Ascending aorta (tissue), 2 donors: ENCODE results near the gene RIMS4. TPM values are rescaled to one million over a fixed set of nuclear protein-coding genes. Genes with fewer than 3 reads are reported as not detected.

Experiments
- DNase-seq, 2 donors: peaks; one replicate each; pipeline ENCODE4 v3.0.0-alpha.2; 2019; ENCODE audit warnings: low spot score in 2 of 2
- H3K27ac ChIP-seq, 2 donors: fragments of 200-600 bp; sonication (generic); one replicate each; pipeline ENCODE4 v1.5.1; 2016 to 2017; ENCODE audit warnings: mild to moderate bottlenecking in 1 of 2
- H3K27me3 ChIP-seq: fragments of 200-600 bp; sonication (generic); one replicate; pipeline ENCODE4 v1.5.1; 2017
- H3K36me3 ChIP-seq, 2 donors: fragments of 200-600 bp; sonication (generic); one replicate each; pipeline ENCODE4 v1.5.1; 2016
- H3K4me1 ChIP-seq, 2 donors: fragments of 200-600 bp; sonication (generic); one replicate each; pipeline ENCODE4 v1.5.1; 2016 to 2017; ENCODE audit warnings: mild to moderate bottlenecking in 1 of 2
- H3K4me3 ChIP-seq, 2 donors: fragments of 200-600 bp; sonication (generic); one replicate each; pipeline ENCODE4 v1.5.1; 2016 to 2017; ENCODE audit warnings: mild to moderate bottlenecking in 1 of 2
- H3K9me3 ChIP-seq, 2 donors: fragments of 200-600 bp; sonication (generic); one replicate each; pipeline ENCODE4 v1.5.1; 2016
- CTCF ChIP-seq, 3 experiments: fragments of 200-600 bp in 2 of 3; fragments of 450-650 bp in 1 of 3; sonication (generic) in 2 of 3; IDR thresholded peaks; one replicate each; pipeline ENCODE4 v1.5.1; 2016 to 2019; ENCODE audit warnings: antibody characterized with exemption in 3 of 3, mild to moderate bottlenecking in 1 of 3, moderate library complexity in 1 of 3
- intact Hi-C: fragments of 100-400 bp; cut with DNase I; formaldehyde crosslinking; loops from one replicate; pipeline ENCODE4 v1.15.1; 2023
- total RNA-seq: library from RNA; depleted of rRNA; stranded (reverse); fragments of >200 nt; gene quantifications from one replicate; pipeline ENCODE4 v1.1.0, GENCODE V29; 2016

The RIMS4 gene
- total RNA-seq, 1 donor from 2014 or later = 4.0 TPM

DNA sequence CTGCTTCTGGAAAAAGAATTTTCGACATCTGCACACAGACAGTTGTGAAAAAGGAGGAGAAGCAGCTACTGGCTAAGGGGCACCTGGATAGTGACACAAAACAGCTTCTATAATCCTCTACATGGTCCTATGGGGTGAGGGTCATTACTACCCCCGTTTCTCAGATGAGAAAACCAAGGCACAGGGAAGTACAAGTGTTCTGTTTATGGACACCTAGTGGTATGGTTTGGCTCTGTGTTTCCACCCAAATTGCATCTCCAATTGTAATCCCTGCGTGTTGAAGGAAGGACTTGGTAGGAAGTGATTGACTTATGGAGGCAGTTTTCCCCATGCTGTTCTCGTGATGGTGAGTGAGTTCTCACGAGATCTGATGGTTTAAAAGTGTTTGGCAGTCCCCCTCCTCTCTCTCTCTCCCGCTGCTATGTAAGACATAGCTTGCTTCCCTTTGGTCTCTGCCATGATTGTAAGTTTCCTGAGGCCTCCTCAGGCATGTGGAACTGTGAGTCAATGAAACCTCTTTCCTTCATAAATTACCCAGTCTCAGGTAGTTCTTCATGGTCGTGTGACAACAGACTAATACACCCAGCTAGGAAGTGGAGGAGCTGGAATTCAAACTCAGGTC is 67.2 kb downstream of the RIMS4 start:
- H3K9me3 ChIP-seq = no peaks in the 10 kb centered on the region
- H3K27ac ChIP-seq = peak overlapping the region; percentile 92 to 94
- TF ChIP-seq CTCF (IDR thresholded peaks at IDR 0.05) = no peak
- intact Hi-C loops = no loop called here
- no peaks in the 10 kb centered on the region for H3K36me3 ChIP-seq
- no peak for DNase-seq
- no peak overlapping the region for H3K4me3 ChIP-seq
- peaks cover 12 to 37% of the 10 kb centered on the region in 2 donors for H3K4me1 ChIP-seq
- H3K27me3 ChIP-seq = no peaks in the 10 kb centered on the region

GRCh38 chr20:44742304-44743079 is 67.9 kb downstream of the RIMS4 start:
- Histone ChIP-seq H3K27ac (peak overlapping the region; percentile 92 to 94), H3K4me3 (no peak overlapping the region)

GRCh38 chr20:44739942-44740341 is 70.4 kb downstream of the RIMS4 start:
- intact Hi-C loops = loop anchor here (5.0 kb wide), 2 partner anchors 263 to 528 kb away; partner anchors contain the start of genes OSER1 and TTPAL
- H3K4me1 ChIP-seq = peaks cover 5 to 39% of the 10 kb centered on the region in 2 donors
- no peak overlapping the region for H3K4me3 ChIP-seq
- peak overlapping the region; percentile 73 to 94 for H3K27ac ChIP-seq
- no peak for DNase-seq
- no peaks in the 10 kb centered on the region for H3K9me3 ChIP-seq
- no peaks in the 10 kb centered on the region for H3K27me3 ChIP-seq
- no peaks in the 10 kb centered on the region for H3K36me3 ChIP-seq
- TF ChIP-seq CTCF (IDR thresholded peaks at IDR 0.05) = no peak

More at GRCh38 chr20:44742304-44743079, 67.9 kb downstream of the RIMS4 start:
- no peaks in the 10 kb centered on the region for H3K36me3 ChIP-seq
- intact Hi-C loops = no loop called here
- no peaks in the 10 kb centered on the region for H3K9me3 ChIP-seq
- TF ChIP-seq CTCF (IDR thresholded peaks at IDR 0.05) = no peak
- peaks cover 12 to 37% of the 10 kb centered on the region in 2 donors for H3K4me1 ChIP-seq
- no peaks in the 10 kb centered on the region for H3K27me3 ChIP-seq
- DNase-seq = peak; percentile 38 to 82

DNA sequence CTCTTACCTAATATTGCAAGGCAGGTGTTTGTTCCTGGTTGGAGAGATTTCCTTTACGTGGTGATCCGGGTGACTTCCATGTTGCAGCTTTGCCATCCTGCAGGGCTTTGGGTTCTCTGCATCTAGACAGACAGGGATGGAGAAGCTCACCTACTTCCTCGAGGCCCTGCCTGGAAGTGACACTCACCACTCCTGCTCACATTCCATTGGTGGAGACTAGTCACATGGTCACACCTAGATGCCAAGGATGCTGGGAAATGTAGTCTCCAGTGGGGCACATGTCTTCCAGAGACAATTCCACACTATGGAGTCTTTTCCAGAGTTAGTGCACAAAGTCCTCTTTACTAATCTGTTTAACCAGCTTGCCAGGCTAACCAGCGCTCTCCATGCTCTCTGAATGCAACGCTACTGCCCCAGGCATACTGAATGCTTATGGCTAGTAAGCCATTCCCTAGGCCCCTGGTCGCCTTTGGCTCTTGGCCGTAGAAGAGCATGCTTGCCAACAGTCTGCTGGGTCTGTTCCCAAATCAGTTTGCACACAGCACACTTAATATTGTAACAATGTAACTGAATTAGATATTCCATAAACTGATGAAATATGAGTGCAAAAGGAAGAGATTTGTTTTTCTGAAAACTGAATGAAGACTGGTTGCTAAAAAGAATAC is 71.4 kb downstream of the RIMS4 start:
- peak in 1 of 2 donors; percentile 89 for DNase-seq
- H3K9me3 ChIP-seq = no peaks in the 10 kb centered on the region
- no peak overlapping the region for H3K4me3 ChIP-seq
- intact Hi-C loops = loop anchor here (5.0 kb wide), 2 partner anchors 262 to 527 kb away; partner anchors contain the start of genes OSER1 and TTPAL
- no peaks in the 10 kb centered on the region for H3K36me3 ChIP-seq
- no peak for TF ChIP-seq CTCF (IDR thresholded peaks at IDR 0.05)
- no peaks in the 10 kb centered on the region for H3K27me3 ChIP-seq
- peak overlapping the region; percentile 73 to 94 for H3K27ac ChIP-seq
- H3K4me1 ChIP-seq = peaks cover 5 to 45% of the 10 kb centered on the region in 2 donors

DNA sequence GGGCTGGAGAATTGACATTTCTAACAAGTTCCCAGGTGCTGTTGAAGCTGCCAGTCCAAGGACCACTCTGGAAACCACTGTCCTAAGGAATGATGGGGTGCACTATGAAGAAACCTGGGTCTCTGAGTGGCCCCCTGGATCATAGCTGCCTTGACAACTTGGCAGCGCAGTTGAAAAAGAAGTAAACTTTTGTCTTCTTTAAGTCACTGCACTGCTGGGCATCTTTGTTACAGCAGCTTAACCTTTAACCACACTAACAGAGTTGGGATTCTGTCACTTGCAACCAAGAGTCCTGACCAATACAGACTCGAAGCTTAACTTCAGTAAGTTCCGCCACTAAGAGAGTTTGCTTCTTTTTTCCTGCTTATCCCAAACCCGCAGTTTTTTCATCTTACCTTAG is 73.2 kb downstream of the RIMS4 start:
- Histone ChIP-seq H3K27me3 (no peaks in the 10 kb centered on the region), H3K9me3 (no peaks in the 10 kb centered on the region), H3K4me1 (peaks cover 9 to 47% of the 10 kb centered on the region in 2 donors), H3K36me3 (no peaks in the 10 kb centered on the region), H3K4me3 (no peak overlapping the region), H3K27ac (peak overlapping the region in 1 of 2 donors; percentile 80)
- DNase-seq = no peak
- TF ChIP-seq CTCF (IDR thresholded peaks at IDR 0.05) = no peak
- intact Hi-C loops = loop anchor here (5.0 kb wide), 2 partner anchors 260 to 525 kb away; partner anchors contain the start of genes OSER1 and TTPAL
